HG03457 (cell line): ENCODE data around the gene ZNF594.
"Not testable (repeated sequence)": the region's sequence is repeated elsewhere in the genome, so short reads cannot be mapped to it uniquely, and the experiment has no call there.

Source experiments
- ATAC-seq: cut with Tn5 transposase; IDR thresholded peaks from one replicate; pipeline ENCODE4 v1.9.1; 2021; ENCODE audit warnings: moderate number of reproducible peaks; ENCODE audit not compliant: unreplicated experiment

ZNF594 gene

GRCh38 chr17:5203178-5203907 is 11.7 kb upstream of the ZNF594 start:
- no peak for ATAC-seq

GRCh38 chr17:5201011-5201410 is 9.3 kb upstream of the ZNF594 start:
- ATAC-seq: no peak

- ATAC-seq: no peak
These were observed 8.7 kb upstream of the ZNF594 start for GRCh38 chr17:5200360-5200759.

GRCh38 chr17:5198472-5198871 is 6.8 kb upstream of the ZNF594 start:
- ATAC-seq: no peak

- no peak for ATAC-seq
These were observed 2.7 kb upstream of the ZNF594 start for GRCh38 chr17:5194346-5194745.

- ATAC-seq: no peak
These were observed 7.4 kb downstream of the ZNF594 start for GRCh38 chr17:5184288-5184687.

GRCh38 chr17:5183410-5183793 is 8.3 kb downstream of the ZNF594 start:
- no peak for ATAC-seq

GRCh38 chr17:5182597-5183409 is 8.9 kb downstream of the ZNF594 start:
- no peak for ATAC-seq

- no peak for ATAC-seq
These were observed 10.0 kb downstream of the ZNF594 start for GRCh38 chr17:5181509-5182305.

- no peak for ATAC-seq
These were observed 12.7 kb downstream of the ZNF594 start for GRCh38 chr17:5179003-5179402.

- not testable (repeated sequence) for ATAC-seq
These were observed 16.6 kb downstream of the ZNF594 start for GRCh38 chr17:5175027-5175426.

GRCh38 chr17:5165791-5166564 is 25.7 kb downstream of the ZNF594 start:
- not testable (repeated sequence) for ATAC-seq

- no peak for ATAC-seq
These were observed 27.2 kb downstream of the ZNF594 start for GRCh38 chr17:5164436-5164835.

- ATAC-seq: not testable (repeated sequence)
These were observed 29.9 kb downstream of the ZNF594 start for GRCh38 chr17:5161793-5162192.

- ATAC-seq: not testable (repeated sequence)
These were observed 31.0 kb downstream of the ZNF594 start for GRCh38 chr17:5160702-5161101.

GRCh38 chr17:5146122-5146521 is 45.5 kb downstream of the ZNF594 start:
- not testable (repeated sequence) for ATAC-seq

- not testable (repeated sequence) for ATAC-seq
These were observed 48.8 kb downstream of the ZNF594 start for GRCh38 chr17:5142877-5143276.

- no peak for ATAC-seq
These were observed 52.3 kb downstream of the ZNF594 start for GRCh38 chr17:5139458-5139732.

- ATAC-seq: no peak
These were observed 52.8 kb downstream of the ZNF594 start for GRCh38 chr17:5138616-5139457.

- ATAC-seq: not testable (repeated sequence)
These were observed 53.5 kb downstream of the ZNF594 start for GRCh38 chr17:5138198-5138544.
